ENCODE measurements around the gene UVSSA.

GRCh38 chr4:1321486-1321885 lies 25.5 kb upstream of the UVSSA start:
- no peak for TF ChIP-seq CTCF (IDR thresholded peaks at IDR 0.05)
- TF ChIP-seq POLR2A (IDR thresholded peaks at IDR 0.05) = no peak

Data from body of pancreas (tissue), 4 donors.